ENCODE data around the gene SLC26A4.

Gene SLC26A4

DNA sequence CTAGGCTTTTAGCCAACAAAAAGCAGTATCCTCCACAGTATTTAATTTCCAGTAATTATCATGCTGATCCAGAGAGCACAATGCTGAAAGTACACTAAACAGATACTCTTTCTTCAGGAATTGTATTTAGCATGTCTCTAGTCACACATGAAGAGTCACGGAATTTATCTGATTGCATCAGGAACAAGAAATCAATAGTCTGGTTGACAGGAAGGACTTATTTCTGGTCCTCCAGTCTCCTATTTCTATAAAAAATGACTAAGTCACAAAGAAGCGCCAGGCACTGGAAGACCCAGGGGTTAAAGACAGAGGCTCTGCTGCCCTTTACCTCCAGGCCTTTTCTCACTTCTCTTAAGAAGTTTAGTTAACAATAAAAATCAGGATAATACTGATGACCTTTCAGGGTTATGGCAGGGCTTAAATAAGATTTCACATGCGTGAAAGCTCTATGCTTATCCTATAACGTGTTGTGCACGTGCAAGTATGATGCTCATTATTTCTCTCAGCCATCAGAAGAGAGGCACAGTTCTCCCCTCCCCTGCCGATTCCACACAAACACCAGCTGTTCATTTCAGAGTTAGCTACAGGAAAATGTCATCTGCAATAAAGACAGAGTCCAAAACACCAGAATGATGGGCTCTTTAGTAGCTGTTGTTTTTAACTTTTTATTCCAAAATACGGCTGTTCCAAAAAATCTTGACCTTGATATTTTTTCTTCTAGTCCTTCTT, 36.9 kb downstream of the SLC26A4 start:
- no peak for DNase-seq (ENCODE audit: low read depth)

DNA sequence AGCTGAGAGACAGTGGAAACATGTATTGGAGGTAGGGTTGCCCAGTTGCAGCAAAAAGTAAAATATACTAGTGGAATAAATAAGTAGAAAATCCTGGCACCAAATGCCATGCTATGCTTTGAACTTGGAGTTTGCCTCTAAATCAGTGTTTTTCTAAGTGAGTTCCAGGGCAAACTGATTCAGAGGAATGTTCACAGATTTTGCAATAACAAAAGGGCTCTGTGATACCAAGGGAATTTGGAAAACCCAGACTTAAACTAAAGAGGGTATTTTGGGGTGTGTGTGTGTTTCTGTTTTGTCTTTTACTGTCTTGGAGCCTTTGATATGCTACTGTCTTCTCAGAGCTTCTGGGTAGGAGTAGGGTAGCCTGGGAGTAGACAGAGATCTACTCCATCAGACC, 39.9 kb downstream of the SLC26A4 start:
- no peak for DNase-seq (ENCODE audit: low read depth)

DNA sequence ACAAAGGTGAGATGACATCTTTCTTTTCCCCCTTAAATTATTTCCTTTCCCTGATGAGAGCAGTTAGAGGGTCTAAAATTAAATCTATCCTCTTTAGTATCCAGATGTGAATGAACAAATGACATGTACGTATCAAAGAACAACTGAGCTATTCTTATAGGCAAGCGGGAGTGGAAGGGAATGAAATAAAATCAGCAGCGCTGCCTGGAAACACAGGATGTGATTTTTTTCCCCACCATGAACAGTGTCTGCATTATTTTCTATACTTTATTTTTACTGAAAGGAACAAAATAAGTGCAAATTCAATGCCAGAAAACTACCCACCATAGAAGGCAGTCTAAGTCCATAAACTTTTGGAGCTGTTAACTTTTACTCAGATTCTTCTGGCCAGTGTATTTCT, 40.6 kb downstream of the SLC26A4 start:
- DNase-seq (ENCODE audit: low read depth): no peak

DNA sequence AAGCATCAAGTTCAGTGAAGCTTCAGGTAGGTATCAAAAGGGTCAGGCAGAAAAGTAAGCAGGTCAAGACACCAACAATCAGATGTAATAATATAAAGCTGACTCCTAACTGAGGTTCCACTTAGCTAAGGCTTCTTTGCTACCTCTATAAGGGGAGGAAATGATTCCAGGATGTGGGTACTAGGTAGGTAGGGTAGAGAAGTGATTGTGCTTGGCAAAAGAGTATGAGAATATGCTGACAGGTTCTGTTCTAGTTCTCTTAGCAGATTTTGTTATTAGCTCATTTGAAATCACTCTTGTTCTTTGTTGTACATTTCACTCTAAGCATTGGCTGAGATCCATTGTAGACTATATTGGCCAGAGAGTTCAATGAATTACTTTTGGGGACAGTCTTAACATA, 42.6 kb downstream of the SLC26A4 start:
- DNase-seq (ENCODE audit: low read depth): no peak

DNA sequence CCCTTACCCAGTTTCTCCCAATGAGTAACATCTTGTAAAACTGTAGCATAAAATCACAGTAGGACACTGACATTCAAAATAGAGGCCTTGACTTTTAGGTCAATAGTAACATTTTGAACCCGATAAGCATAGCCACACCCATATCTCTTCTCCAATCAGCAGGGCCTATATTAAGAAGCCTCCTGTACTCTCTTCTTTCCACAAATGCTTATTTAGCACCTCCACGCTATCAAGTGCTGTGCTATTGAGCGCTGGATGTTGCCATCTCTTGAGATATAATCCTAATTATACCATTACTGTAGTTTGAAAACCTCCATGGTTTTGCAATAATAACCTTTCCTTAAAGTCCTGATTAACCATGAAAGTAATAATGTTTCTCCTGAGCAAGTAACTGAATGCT, 43.2 kb downstream of the SLC26A4 start:
- no peak for DNase-seq (ENCODE audit: low read depth)

- no peak for DNase-seq (ENCODE audit: low read depth)
Observed at GRCh38 chr7:107708956-107709355, 48.3 kb downstream of the SLC26A4 start.

DNA sequence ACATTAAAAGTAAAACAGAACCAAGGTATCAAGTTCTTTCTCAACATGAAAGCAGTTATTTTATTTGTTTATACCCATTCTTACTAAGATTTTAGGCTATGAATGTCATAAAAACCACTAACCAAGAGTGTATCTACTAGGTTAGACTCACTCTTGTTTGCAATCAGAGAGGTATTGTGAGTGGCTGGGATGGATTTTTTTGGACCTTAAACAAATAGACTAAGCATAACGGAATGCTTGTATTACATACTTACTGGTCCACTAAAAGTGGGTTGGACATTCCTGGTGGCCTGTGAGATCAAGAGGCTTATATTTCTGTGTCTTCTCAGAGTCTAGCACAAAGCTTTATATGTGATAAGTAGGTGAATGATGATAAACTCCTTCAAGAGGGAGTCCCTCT, 50.7 kb downstream of the SLC26A4 start:
- DNase-seq (ENCODE audit: low read depth): no peak

- DNase-seq (ENCODE audit: low read depth): no peak
Observed at GRCh38 chr7:107712025-107712424, 51.4 kb downstream of the SLC26A4 start.

GRCh38 chr7:107712896-107713295, 52.3 kb downstream of the SLC26A4 start:
- DNase-seq (ENCODE audit: low read depth): no peak

- DNase-seq (ENCODE audit: low read depth): no peak
Observed at GRCh38 chr7:107715531-107715930, 54.9 kb downstream of the SLC26A4 start.

- DNase-seq (ENCODE audit: low read depth): no peak
Observed at GRCh38 chr7:107718456-107719193, 58.0 kb downstream of the SLC26A4 start.

GRCh38 chr7:107721286-107721685, 60.7 kb downstream of the SLC26A4 start:
- DNase-seq (ENCODE audit: low read depth): no peak

DNA sequence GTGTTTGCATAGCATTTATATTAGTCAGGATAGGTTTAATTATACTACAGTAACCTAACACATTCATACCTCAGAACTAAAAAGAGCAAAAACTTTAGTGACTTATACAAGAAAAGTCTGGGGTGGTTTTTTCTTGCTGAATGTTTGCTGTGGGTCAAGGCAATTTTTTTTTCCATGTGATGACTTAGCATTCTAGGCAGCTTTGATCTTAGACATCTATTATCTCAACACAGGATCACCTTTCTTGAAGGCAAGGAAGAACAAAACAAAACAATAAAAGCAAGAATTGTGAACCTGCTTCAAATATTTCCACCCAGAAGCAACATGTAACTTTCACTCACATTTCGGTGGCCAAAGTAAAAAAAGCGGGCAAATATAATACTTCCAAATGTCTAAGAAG, 62.6 kb downstream of the SLC26A4 start:
- no peak for DNase-seq (ENCODE audit: low read depth)

DNA sequence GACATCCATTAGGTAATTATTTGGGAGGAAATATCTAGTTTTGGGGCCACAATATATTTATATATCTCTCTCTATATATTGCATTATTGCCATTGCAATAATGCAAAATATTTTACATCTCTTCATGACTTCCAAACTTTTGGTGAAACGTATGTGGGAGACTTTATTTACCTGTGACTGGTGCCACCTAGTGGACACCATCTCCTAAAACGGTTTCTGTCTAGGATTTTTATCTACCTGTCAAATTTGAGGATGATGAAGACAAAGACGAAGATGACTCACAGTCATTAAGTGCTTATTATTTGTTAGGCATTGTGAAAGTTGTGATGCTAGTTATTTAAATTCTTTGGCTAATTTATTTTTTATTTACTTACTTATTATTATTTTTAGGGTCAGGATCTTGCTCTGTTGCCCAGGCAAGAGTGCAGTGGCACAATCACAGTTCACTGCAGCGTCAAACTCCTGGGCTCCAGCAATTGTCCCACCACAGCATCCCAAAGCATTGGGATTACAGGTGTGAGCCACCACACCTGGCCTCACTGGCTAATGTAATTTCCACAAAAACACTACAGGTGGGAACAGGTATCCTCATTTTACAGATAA, 64.6 kb downstream of the SLC26A4 start:
- no peak for DNase-seq (ENCODE audit: low read depth)

GRCh38 chr7:107726356-107727130, 65.9 kb downstream of the SLC26A4 start:
- DNase-seq (ENCODE audit: low read depth): no peak

DNA sequence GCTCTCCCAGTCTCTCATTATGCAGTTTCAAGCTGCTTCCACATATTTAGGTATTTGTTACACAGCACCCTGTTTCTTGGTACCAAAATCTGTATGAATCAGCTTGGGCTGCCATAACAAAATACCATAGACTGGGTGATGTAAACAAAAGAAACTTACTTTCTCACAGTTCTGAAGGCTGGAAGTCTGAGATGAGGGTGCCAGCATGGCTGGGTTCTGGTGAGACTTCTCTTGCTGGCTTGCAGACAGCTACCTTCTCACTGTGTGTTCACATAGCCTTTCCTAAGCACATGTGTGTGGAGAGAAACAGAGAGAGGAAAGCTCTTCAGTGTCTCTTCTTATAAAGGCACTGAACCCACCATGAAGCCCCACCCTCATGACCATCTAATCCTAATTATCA, 67.6 kb downstream of the SLC26A4 start:
- DNase-seq (ENCODE audit: low read depth): no peak

GRCh38 chr7:107742678-107743566, 82.3 kb downstream of the SLC26A4 start:
- DNase-seq (ENCODE audit: low read depth): no peak

DNA sequence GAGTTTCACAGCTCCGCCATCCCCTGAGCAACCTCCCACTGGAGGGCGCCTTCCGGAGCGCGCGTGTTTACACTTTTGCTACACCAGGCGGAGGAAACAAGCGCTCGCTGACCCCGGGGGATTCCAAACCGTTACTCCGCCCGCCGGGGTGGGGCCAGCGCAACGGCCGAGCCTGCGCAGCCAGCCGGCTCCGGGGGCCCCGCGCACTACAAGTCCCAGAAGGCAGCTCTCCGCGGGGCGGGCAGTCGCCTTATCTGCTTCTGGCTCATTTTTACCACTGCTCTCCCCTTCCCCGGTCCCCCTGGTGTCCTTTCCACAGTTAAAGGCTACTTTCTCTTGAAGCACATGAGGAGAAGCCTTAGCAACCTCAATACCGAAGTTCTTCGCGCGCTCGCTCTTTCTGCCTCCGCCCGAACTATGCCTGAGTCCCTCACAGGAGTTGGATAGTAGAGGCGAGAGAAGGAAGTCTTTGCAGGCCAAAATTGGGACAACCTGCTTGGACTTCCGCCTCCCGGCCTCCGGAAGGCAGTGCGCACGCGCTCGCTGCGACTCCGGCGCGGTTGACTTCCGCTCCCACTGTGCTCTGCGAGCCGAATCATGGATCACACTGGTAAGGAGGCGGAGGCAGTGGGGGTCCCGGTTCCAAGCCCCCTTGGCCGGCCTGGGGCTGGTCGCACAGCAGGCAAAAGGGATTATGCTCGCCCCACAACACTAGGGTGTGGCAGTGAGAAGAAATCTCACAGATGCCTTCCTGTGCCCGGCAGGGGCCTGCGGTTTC, 83.1 kb downstream of the SLC26A4 start, which contains the start of gene CBLL1:
TSS of gene CBLL1 (plus strand) at position 576 of the 778 bp plus-strand sequence. CDS start at position 598, 22 bp downstream.
- peak; percentile 96 for DNase-seq (ENCODE audit: low read depth)

DNA sequence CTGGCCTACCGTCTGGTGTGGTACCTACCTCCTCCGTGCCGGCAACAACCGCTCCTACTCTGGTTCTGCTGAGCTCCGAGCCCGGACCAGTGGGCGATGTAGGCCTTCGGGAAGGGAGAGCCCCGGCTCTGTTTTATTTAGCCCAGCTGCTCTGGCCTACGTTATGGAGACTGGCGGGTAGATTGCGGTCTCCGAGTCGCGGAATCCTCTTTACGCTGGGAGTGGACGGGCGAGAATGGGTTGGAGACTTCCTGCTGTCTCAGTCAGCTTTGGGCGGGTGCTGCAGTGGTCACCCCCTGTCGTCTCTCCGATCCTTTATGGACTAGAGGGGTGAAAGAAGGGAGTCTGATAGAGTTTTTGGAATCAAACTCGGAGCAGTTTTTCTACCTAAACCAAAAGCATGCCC, 83.7 kb downstream of the SLC26A4 start:
- no peak for DNase-seq (ENCODE audit: low read depth)

GRCh38 chr7:107746006-107746405, 85.4 kb downstream of the SLC26A4 start:
- no peak for DNase-seq (ENCODE audit: low read depth)

DNA sequence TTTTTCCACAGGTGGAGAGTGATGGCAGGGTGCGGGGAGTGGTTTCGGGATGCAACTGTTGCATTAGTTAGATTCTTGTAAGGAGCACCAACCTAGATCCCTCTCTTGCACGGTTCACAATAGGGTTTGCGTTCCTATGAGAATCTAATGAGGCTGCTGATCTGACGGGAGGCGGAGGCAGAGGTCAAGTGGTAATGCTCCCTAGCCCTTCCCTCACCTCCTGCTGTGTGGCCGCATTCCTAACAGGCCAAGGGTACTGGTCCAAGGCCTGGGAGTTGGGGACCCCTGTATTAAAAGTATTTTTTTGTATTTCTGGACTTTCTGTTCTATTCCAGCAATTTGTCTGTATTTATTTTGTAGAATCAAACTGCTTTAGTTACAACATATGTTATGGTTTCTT, 90.5 kb downstream of the SLC26A4 start:
- DNase-seq (ENCODE audit: low read depth): no peak

All from stimulated activated CD8-positive, alpha-beta memory T cell treated with anti-CD3 and anti-CD28 coated beads, Interleukin-12 subunit alpha, Interleukin-12 subunit beta, amount 100 ng/mL, for 1 hour (primary cell).